Fibroblast of skin of abdomen (primary cell): ENCODE results near the gene CTNND2.
"Not testable (repeated sequence)": the region's sequence is repeated elsewhere in the genome, so short reads cannot be mapped to it uniquely, and the experiment has no call there.

Experiments
- DNase-seq: peaks from one replicate; pipeline ENCODE4 v3.0.0-alpha.2; 2013

Gene CTNND2

DNA sequence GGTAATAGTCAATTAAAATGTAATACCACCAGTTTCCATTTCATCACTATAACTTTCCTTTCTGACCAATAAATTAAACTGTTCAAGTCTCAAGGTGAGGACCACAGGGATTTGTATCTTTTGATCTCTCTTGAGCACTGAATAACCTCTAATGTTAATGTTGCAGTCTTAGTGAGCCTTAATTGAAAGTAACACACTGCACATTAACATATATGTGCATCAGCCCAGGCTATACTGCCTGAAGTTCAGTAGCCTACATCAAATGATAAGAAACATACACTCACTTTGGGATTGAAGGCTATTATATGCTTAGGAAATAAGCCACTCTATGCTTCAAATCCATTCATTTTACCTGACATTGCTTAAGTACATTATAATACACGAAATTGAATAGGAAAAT lies 832.2 kb downstream of the CTNND2 start:
- DNase-seq: no peak

DNA sequence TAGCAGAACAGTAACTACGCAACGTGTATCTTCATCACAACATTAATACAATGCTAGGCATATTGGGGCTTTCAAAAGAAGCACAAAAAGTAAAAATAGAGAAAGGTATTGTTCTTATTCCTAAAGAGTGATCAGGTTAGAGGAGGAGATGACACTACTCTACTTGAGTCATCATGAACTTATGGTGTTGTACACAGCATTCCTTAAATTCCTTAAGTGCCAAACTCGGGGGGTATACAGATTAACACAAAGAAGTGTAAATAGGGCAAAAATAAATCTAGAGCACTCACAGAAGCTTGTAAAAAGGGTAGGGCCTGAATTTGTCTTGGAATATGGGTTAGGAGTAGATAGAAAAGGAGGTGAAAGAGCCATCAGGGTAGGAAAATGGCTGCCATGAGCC lies 835.2 kb downstream of the CTNND2 start:
- DNase-seq: no peak

DNA sequence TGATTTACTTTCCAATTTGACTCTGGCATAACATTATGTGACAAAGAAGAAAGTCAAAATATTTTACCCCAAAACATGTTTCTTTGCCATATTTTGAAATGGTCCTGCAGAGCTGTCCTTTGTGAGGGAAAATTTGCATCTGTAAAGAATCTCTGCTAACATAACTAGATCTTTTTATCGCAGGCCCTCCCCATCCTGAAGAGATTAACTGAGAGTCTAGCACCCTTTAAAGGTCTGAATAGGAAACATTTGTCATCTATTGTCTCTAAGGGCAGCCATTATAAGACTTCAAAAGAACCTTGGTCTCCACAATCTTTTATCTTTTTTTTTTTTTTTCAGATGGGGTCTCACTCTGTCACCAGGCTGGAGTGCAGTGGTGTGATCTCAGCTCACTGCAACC lies 838.5 kb downstream of the CTNND2 start:
- DNase-seq: not testable (repeated sequence)

DNA sequence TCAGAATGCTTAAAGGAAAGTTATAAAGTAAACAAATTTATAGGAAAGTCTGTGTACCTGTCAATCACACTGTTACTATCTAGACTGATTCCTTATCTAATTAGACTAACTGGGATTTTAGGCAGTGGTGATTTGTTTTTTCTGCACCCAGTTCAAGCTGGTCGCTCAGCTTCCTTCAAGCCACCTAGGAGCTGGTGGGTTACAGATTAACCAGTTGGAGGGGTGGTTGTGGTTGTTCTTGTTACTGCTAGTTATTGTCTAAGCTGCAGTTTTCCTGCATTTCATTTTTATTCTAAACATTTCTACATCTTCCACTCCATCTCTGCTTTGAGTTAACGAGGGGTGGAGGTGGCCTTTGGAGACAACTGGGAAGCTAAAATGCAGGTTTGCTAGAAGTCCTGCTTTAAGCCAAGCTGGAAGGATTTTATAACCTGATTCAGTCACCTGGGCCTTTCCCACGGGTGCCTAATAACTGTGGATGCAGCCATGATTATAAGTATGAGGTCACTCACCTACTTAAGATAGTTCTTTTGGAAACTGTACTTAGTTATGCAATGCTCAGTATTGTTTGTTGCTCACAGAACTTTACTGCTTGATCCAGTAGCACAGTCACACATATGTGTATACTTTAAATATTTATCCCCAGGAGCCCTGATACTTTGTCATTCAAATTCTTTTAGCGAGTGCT lies 839.3 kb downstream of the CTNND2 start:
- no peak for DNase-seq

DNA sequence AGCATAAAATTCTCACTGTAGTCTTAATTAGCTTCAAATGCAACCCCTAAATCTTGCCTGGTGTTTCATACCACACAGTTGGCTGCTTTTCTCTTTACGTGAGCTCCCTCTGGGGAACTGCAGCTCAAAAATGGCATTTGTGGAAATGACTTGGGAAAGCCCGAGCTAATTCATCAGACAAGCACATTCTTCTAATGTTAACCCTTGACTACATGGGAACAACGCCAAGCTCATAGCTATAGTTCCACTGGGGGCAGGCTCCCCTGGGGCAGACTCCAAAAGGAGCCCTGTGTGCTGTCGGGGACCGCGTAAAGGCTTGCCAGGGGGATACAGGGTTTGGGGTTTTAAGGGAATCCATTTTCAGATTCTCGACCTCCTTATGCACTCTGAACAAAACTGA lies 841.8 kb downstream of the CTNND2 start:
- peak; percentile 23 for DNase-seq

DNA sequence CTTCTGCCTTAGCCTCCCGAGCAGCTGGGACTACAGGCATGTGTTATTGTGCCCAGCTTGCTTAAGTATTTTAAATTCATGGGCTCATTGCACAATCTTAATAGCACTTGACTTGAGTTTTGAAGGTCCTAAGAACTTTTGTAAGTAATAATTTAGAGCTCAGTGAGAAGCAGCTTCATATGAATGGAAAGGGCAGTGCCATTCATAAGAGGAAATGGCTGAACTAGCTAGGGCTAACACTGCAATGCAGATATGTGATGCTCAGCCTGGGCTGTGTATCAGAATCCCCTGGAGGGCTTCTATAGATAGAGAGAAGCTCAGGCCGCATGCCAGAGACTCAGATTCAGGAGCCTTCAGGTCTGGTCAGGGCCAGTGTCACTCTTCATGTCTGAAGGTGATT lies 847.7 kb downstream of the CTNND2 start:
- DNase-seq: no peak

DNA sequence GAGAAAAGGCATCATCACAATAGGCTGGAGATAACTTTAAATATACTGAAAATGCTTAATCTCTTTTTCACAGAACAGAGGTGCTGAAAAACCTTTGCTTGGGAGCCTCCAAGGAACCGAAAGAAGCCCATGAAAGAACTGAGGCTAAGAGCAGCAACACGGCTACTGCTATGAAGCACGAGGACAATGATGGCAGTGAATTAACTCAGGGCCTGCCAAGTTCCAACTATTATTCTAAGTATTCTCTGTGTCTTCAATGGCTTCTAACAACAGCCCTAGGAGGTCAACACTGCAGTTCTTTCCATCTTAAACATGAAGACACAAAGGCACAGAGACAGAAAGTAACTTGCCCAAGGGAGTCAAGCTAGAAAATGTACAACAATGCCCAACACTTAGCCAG lies 850.2 kb downstream of the CTNND2 start:
- DNase-seq: no peak

DNA sequence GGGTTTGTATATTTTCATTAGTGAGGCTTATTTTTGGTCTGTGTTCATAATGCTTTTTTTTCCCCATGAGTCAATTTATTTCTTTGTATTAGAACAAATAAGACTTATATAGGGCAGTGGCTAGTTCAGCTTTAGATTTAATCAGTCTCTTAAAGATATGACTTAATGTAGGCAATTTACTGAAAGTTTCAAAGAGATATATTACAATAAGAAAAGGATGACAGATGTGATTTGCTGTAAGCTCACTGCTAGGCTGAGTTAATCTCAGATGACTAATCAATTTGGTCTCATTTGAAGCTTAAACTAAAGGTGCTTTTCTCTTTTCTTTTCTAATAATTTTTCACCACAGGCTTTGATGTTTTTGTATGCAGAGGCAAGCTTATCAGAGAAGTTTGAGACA lies 851.4 kb downstream of the CTNND2 start:
- DNase-seq: no peak

DNA sequence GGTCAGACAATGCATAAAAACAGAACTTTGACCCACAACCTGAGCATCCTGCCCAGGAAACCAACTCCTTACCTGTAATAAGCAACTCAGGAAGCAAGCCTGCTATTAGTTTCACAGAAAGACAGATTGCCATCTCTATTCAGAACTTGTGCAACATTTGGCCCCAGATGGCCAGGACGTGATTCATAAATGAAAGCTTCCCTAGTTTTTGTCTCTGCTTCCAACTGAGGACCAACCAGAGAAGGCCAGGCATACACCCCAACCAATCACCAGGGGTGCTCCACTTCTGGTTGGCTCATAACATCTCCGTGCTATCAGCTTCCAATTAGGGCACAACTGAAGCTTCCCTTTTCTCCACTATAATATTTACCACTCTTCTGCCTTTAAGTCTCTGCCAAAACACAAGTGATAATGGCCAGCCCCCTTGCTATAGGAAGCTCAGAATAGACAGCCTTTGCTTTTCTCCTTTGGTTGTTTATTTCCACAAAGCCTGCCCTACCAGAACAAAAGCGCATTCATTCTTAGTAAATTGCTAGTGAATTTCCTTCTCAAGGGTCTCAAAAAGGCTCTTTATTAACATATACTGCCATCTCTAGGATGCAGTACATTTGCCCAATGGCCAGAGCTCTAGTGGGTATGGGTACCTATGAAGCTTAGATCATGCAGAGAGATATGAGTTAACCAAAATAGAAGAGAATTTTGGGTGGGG lies 853.5 kb downstream of the CTNND2 start:
- no peak for DNase-seq

DNA sequence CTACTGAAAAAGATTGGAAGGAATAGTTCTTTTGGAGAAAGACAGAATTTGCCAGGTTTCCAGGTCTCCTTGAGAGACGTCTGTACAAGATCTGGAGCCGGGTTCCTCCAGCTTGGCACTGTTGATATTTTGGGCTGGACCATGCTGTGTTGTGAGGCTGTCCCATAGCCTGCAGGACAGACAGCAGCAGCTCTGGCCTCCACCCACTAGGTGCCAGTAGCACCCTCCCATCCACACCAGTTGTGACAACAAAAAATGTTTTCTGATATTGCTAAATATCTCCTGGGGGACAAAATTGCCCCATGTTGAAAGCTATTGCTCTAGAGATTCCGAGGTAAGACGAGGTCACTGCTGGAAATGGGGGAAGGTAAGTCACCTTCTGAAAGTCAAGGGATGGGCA lies 855.5 kb downstream of the CTNND2 start:
- no peak for DNase-seq

DNA sequence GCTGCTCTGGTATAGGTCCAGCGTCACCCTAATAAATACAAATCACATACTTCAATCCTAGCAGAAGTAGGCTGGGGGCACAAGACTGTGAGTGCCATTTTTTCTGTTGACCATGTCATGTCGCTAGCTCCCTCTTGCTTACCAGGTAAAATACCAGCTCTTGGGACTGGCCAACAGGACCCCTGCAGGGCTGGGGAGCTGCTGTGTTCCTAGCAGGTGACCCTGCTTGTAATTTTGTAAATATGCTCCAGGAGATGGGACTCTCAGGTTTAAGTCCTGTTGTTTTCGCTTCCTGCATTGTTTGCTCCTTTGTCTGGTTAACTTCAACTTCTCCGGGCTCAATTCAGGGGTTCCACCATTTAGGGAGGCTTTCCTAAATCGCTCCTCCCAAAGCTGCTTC lies 856.6 kb downstream of the CTNND2 start:
- DNase-seq: no peak

DNA sequence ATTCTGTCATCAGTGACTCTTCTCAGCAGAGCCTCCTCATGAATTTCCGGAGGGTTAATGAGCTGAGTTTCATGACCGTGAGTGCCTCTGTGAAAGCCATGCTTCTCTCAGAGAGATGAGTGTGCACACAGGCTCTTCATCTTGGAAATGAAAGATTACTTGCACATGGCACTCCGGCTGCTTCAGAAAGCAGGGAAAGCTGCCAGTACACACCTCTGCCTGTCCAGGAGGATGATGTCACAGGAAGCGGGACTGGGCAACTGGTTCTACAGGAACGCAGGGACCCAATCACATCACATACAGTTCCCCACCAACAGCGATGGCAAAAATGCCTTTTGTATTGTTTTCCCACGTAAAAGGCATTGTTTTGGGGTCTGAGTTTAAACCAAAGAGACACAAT lies 857.2 kb downstream of the CTNND2 start:
- no peak for DNase-seq

DNA sequence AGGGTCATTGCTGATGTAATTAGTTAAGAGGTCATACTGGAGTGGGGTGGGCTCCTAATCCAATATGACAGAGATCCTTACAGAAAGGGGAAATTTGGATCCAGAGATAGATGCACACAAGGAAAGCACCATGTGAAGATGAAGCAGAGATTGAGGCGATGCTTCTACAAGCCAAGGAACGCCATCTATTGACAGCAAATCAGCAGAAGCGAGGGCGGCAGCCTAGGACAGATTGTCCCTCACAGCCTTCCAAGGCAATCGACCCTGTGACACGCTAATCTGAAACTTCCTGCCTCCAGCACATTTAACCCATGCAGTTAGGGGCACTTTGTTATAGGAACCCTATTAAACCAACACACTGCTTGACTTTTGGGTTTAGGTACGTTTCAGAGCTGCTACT lies 858.1 kb downstream of the CTNND2 start:
- DNase-seq: no peak

DNA sequence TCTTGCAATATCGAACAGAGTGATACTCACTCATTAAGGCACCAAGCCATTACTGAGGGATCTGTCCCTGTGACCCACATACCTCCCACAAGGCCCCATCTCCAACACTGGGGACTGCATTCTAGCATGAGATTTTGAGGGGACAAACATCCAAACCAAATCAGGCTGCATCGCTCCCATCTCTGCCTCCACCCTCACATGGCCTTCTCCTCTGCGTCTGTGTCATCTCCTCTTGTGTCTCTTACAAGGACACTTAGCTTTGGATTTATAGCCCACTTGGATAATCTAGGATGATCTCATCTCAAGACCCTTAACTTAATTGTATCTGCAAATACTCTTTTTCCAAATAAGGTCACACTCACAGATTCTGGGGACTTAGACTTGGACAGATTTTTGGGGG lies 858.8 kb downstream of the CTNND2 start:
- no peak for DNase-seq

DNA sequence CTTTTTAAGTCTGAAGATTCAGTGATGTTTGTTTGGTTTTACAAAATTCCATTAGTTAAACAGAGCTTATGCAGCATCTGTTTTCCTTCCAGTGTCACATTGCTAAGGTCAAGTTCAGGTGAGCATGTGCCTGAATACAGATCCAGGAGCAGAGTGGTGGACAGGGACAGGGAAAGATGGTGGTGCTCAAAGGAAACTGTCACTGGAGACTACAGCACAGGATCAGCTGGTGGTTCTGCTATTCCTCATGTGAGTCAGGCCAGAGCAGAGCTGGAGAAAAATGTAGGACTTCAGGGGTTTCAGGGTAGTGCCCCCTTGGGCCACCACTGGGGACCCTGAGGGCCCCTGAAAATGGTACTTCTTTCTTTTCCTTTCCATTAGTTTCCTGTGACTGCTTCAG lies 859.7 kb downstream of the CTNND2 start:
- no peak for DNase-seq

DNA sequence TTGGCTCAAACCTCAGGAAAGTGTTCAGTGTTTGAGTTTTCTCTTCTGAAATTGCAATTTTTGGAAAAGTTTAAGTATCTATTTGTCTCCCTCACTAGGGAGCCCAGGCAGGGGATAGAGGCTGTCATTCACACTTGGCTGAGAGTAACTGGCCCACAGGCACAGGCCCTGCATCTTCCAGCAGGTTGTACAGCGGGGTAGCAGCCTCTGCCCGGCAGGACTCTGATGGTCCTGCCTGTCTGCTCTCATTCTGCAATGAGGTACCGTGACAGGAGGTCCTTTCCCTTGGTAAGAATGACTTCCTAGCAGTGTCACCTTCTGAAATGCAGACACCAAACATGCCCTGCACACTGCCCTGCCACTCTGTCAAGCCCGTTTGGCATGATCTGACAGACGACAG lies 860.4 kb downstream of the CTNND2 start:
- no peak for DNase-seq

DNA sequence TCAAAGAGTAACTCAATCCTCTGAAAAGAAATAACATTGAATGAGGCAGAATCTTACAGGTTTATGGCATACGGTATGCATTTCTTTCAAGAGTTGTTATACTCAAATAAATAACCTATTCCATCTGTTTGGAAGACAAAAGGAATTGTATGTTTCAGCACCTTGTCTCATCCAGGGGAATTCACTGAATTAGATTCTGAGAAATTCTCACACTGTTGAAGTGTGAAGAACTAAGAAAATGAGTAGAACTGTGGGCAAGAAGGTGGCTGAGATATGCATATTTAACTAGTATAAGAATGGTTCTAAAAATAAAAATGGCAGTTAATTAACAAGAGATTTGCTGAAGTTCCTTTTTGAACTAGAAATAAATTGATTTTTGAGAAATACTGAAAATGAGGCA lies 863.9 kb downstream of the CTNND2 start:
- DNase-seq: no peak

DNA sequence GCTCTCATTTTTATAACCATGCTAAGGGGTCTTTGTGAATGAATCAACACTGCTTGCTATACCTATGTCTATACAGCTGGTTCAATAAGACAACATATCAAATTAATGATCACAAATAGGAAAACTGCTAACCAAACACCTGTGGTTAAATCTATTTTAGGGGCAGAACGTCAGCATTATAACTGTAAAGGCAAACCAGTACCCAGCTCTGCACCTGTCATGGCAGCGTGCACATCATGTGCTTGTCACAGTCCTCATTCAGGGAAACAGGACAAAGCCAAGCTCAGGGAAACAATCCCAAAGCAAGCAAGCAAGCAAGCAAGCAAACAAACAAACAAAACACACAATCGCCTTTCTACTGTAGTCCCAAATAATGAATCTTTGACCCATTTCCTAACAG lies 865.5 kb downstream of the CTNND2 start:
- no peak for DNase-seq

DNA sequence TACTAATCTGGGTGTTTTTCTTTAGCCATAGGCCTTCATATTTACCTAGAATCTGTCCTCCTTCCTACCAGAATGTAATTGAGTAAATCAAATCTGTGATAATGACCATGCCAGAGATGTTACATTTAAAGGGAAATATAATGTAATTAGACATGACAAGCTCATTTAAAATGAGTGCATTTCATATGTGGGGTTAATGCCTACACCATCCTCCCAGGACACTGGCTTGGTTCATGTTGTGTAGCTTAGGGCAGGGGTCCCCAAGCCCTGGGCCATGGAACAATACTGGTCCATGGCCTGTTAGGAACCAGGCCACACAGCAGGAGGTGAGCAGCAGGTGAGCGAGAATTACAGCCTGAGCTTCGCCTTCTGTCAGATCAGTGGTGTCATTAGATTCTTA lies 866.3 kb downstream of the CTNND2 start:
- no peak for DNase-seq

DNA sequence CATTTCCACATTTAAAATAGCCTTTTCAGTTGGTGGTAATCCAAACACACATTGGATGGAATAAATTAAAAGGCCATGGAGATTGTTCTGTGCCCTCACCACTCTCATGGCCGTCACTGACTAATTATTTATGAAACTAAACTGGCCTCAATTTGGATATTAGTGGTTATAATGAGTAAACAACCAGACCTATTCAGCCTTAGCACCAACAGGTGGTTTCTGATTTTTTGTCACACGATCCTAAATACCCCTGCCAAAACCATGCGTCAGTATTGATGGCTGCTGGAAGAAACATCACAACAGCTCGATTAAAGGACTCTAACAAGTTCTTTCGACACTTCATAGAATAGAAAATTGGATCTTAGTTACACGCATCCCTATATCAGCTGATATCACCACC lies 867.2 kb downstream of the CTNND2 start:
- DNase-seq: no peak

DNA sequence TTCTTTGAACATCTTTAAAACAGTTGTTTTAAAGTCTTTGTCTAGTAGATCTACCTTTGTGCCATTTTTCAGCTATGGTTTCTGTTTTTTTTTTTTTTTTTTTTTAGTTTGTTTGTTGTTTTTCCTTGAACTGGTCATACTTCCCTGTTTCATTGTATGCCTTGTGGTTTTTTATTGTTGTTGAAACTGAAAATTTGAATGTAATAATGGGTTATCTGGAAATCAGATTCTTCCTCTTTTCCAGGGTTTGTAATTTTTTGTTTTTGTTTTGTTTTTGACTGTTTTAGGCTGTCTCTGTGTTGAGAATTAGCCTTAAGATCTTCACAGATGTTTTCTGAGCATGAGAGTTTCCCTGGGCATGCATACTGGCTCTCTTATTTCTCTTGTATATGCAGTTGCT lies 873.6 kb downstream of the CTNND2 start:
- no peak for DNase-seq

DNA sequence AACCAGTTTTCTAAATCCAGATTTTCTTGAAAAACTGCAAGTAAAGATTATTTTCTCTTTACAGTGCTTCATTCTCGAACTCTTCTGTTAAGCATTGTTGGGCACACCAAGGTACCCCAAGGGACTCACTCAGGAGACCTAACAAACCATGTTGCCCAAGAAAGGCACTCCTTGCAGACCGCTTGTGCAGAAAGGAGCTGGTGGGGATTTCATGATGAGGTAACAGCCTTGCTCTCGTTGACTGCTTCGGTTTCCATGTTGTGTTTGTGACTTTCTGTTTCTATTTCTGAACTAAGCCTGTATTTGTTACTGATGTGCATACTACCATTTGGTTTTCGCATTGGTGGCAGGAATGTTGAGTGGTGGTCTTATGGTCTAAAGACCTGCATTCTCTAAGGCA lies 876.6 kb downstream of the CTNND2 start:
- no peak for DNase-seq

DNA sequence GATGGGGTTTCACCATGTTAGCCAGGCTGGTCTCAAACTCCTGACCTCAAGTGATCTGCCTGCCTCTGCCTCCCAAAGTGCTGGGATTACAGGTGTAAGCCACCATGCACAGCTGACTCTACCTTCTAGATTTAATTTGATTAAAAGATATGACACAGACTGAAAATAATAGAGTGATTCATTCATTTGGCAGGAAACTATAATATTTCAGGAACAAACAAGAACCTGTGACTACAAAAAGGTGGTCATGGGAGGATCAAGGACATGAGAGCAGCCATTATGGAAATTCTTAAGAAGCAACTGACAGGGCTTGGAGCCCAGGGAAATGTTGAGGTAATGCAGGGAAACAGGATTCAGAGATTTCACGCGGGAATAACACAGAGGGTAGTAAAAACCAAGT lies 877.7 kb downstream of the CTNND2 start:
- DNase-seq: no peak

DNA sequence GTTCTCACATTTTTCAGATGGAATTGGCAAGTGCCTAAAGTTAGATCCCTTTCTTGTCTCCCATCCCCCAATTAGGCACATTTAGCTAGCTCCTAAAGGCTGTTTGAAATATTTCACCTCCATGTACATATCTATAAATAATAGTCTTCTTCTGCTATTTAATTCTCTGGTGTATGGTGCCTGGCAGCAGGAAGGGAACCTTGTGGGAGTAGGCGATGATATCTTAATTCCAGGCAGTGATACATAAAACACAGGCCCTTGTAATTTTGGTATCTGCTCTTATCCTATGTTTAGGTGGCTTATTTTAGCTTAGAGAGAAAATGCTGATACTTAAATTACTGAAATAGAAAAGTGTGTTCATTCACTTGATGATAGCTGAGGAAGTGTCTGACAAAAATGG lies 880.3 kb downstream of the CTNND2 start:
- no peak for DNase-seq

DNA sequence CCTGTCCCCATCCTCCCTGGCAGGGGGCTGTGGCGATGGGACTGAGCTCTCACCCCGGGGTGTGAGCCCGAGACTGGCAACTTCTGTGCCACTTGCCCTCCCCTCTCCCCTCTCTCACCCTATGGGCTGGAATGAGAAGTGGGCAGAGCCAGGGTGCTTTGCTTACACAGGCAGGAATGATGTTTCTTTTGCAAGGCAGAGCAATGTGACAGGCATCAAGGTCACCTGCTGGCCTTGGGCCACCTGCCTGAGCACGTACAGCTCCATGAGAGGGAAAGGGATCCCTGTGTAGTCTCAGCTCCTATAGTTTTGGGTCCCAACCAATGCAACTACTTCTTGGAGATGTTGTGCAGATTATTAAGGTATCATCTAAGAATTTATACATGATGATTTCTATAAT lies 890.5 kb downstream of the CTNND2 start:
- DNase-seq: no peak
